Peyer's patch (tissue), 4 donors: ENCODE results near the gene CACNA2D1.

Experiments used
- POLR2A ChIP-seq, 2 donors: fragments of 450-650 bp; IDR thresholded peaks; one replicate each; pipeline ENCODE4 v1.5.1; 2017; ENCODE audit warnings: antibody characterized with exemption in 2 of 2, mild to moderate bottlenecking in 2 of 2, moderate library complexity in 2 of 2
- TF ChIP-seq, protein P1 (sequence below), 6 experiments: fragments of 450-650 bp in 4 of 6; fragments of 200-600 bp in 2 of 6; sonication (generic) in 1 of 6; IDR thresholded peaks; one replicate each; pipeline ENCODE4 v1.5.1; 2017 to 2019; ENCODE audit warnings: antibody characterized with exemption in 6 of 6, mild to moderate bottlenecking in 3 of 6, moderate library complexity in 1 of 6

DNA sequence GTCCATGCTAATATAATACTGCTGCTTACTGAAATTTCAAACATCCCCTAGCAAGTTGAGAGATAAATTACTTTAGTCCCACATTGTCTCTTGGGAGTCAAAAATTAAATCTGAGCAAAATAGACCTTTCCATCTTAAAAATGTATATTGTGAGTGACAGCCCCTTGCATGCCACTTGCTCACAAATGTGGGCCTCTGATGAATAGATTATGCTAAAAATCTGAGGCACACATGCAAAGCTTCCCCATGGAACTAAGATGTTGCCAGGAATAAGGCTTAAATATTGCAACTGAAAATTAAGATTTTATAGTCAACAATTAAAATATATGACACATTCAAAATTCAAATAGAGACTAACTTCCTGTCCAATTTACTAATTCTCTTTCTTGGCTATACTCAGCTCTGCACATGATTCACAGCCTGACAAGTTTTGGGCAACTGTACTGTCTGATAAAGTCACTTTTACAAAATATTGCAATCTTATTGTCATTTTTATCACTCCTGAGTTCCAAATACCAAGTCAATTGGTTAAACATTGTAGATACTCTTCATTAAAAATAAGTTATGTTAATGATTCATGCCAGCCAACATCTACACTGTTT lies 301.2 kb downstream of the CACNA2D1 start:
- TF ChIP-seq, protein P1, sequence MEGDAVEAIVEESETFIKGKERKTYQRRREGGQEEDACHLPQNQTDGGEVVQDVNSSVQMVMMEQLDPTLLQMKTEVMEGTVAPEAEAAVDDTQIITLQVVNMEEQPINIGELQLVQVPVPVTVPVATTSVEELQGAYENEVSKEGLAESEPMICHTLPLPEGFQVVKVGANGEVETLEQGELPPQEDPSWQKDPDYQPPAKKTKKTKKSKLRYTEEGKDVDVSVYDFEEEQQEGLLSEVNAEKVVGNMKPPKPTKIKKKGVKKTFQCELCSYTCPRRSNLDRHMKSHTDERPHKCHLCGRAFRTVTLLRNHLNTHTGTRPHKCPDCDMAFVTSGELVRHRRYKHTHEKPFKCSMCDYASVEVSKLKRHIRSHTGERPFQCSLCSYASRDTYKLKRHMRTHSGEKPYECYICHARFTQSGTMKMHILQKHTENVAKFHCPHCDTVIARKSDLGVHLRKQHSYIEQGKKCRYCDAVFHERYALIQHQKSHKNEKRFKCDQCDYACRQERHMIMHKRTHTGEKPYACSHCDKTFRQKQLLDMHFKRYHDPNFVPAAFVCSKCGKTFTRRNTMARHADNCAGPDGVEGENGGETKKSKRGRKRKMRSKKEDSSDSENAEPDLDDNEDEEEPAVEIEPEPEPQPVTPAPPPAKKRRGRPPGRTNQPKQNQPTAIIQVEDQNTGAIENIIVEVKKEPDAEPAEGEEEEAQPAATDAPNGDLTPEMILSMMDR (IDR thresholded peaks at IDR 0.05), result no peak
- no peak for TF ChIP-seq POLR2A (IDR thresholded peaks at IDR 0.05)
